Subcutaneous adipose tissue (tissue), 4 donors: Measurements from ENCODE around the gene TTC23L. TPM values are rescaled to one million over a fixed set of nuclear protein-coding genes. Genes with fewer than 3 reads are reported as not detected.

ENCODE experiments used
- CTCF ChIP-seq: fragments of 450-650 bp; IDR thresholded peaks from one replicate; pipeline ENCODE4 v1.5.1; 2016; ENCODE audit warnings: low read depth, mild to moderate bottlenecking, control low read depth, antibody characterized with exemption, moderate library complexity
- total RNA-seq, 4 donors: library from RNA; depleted of rRNA; stranded (reverse); fragments of >200 nt; gene quantifications; one replicate each; pipeline ENCODE4 v1.1.0, GENCODE V29; 2016

The TTC23L gene
- not detected for total RNA-seq

- TF ChIP-seq CTCF: no peak
These were observed at the start of gene TTC23L for GRCh38 chr5:34838785-34839714. Gene TTC23L, plus strand, starts transcription at chr5:34839164. Its CDS starts 1,508 bp downstream, at chr5:34840672.

- no peak for TF ChIP-seq CTCF
These were observed 49.3 kb upstream of the TTC23L start for GRCh38 chr5:34789639-34790038.

- no peak for TF ChIP-seq CTCF
These were observed 48.9 kb upstream of the TTC23L start for GRCh38 chr5:34790069-34790468.

DNA sequence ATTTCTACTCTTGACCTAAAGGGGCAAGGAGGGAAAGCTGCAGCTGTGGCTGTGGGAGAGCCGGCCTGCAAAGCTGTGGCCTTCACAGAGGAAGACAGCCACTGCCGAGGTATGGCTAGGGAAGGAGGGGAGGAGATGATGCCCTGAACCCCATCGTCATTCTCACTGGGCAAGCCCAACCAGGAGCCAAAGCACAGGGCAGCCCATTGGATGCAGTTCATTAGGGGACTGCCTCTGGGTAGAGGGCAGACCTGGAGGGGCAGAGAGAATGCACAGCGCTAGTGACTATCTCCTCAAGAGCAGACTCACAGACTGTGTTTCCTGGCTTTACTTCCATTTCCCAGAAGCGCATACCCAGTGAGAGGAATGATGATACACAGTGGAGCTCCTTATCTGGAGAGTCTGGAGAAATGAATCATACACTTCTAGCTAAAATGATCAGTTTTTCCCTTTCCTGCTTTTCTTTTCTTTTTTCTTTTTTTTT is 47.2 kb upstream of the TTC23L start:
- TF ChIP-seq CTCF: no peak

GRCh38 chr5:34802834-34803563 is 36.0 kb upstream of the TTC23L start:
- TF ChIP-seq CTCF: no peak

GRCh38 chr5:34803974-34804732 is 34.8 kb upstream of the TTC23L start:
- TF ChIP-seq CTCF: no peak
